Endothelial cell of umbilical vein (primary cell): ENCODE data around the gene PAQR8. TPM values are rescaled to one million over a fixed set of nuclear protein-coding genes. Genes with fewer than 3 reads are reported as not detected.
A peak's percentile ranks its signal among the peaks of the same experiment; 100 is the strongest.

ENCODE experiments used
- Bru-seq: library from RNA; stranded (reverse); fragments of 400-500 nt; gene quantifications from one replicate; lab custom pipeline; 2021; lab: Mats Ljungman, UMichigan
- BruChase-seq, 2 experiments: library from RNA; stranded (reverse); fragments of 400-500 nt; gene quantifications; one replicate each; lab custom pipeline; 2021; lab: Mats Ljungman, UMichigan
- BruUV-seq: library from RNA; stranded (reverse); fragments of 400-500 nt; replicated peaks from 2 replicates; lab custom pipeline; 2021; lab: Mats Ljungman, UMichigan
- CTCF ChIA-PET: fragments of 300-600, 350-600 bp; sonication (Branson Sonifier 250); formaldehyde crosslinking; loops from one replicate; lab custom pipeline; 2021; ENCODE audit warnings: antibody characterized with exemption, inconsistent platforms; lab: Charles Lee
- POLR2A ChIA-PET: fragments of 300-600, 350-600 bp; sonication (Branson Sonifier 250); formaldehyde crosslinking; loops from one replicate; lab custom pipeline; 2021; ENCODE audit warnings: antibody characterized with exemption, inconsistent platforms; lab: Charles Lee
- DNase-seq: peaks from one replicate; pipeline ENCODE4 v3.0.0-alpha.2; 2011; ENCODE audit warnings: low read depth, low spot score
- FAIRE-seq: peaks from 2 replicates; lab custom pipeline; 2011; peaks lifted over from hg19 to GRCh38; lab: Jason Lieb, UNC
- H2AFZ ChIP-seq: 2 replicates; pipeline ENCODE4 v1.6.0; 2012; ENCODE audit warnings: low read depth, low read length, control low read depth, inconsistent platforms
- H3K27ac ChIP-seq: 2 replicates; pipeline ENCODE4 v1.5.1; 2011; ENCODE audit warnings: low read depth, mild to moderate bottlenecking, control low read depth, low read length, moderate library complexity; ENCODE audit not compliant: insufficient read depth
- H3K27me3 ChIP-seq, 2 experiments: 2 replicates each; pipeline versions ENCODE4 v1.6.0 to v1.6.1; 2011; ENCODE audit warnings: low read length in 2 of 2, mixed read lengths in 1 of 2; ENCODE audit not compliant: control insufficient read depth in 2 of 2, insufficient read depth in 2 of 2
- H3K36me3 ChIP-seq, 2 experiments: 2 replicates in 1 of 2; 3 replicates in 1 of 2; pipeline ENCODE4 v1.5.1; 2011; ENCODE audit warnings: low read length in 2 of 2, mild to moderate bottlenecking in 1 of 2, moderate library complexity in 1 of 2; ENCODE audit not compliant: control insufficient read depth in 2 of 2, insufficient read depth in 2 of 2; ENCODE audit errors: extremely low read depth in 1 of 2
- H3K4me1 ChIP-seq: 3 replicates; pipeline ENCODE4 v1.5.1; 2011; ENCODE audit warnings: mild to moderate bottlenecking, low read length; ENCODE audit not compliant: control insufficient read depth, insufficient read depth; ENCODE audit errors: extremely low read depth
- H3K4me2 ChIP-seq: 2 replicates; pipeline ENCODE4 v1.6.1; 2011; ENCODE audit warnings: low read length, control low read depth, mixed read lengths; ENCODE audit not compliant: insufficient read depth
- H3K4me3 ChIP-seq, 3 experiments: fragments of 200-600 bp in 1 of 3; sonication (generic), shearing (Covaris generic) in 1 of 3; replicated peaks in 1 of 3; 2 replicates each; pipeline ENCODE4 v1.5.1; 2011 to 2016; ENCODE audit warnings: control low read depth in 3 of 3, low read length in 3 of 3, mild to moderate bottlenecking in 2 of 3, inconsistent platforms in 1 of 3, low read depth in 1 of 3, moderate library complexity in 1 of 3; ENCODE audit not compliant: insufficient read depth in 1 of 3
- H3K79me2 ChIP-seq: 2 replicates; pipeline ENCODE4 v1.6.0; 2012; ENCODE audit warnings: low read length, inconsistent platforms; ENCODE audit not compliant: control insufficient read depth, insufficient read depth
- H3K9ac ChIP-seq: replicated peaks from 2 replicates; pipeline ENCODE3; 2011; ENCODE audit warnings: low read length, control low read depth; ENCODE audit not compliant: insufficient read depth; ENCODE audit errors: extremely low read depth
- H3K9me1 ChIP-seq: replicated peaks from 3 replicates; pipeline ENCODE4 v1.6.0; 2011; ENCODE audit warnings: mild to moderate bottlenecking, low read length; ENCODE audit not compliant: control insufficient read depth, insufficient read depth; ENCODE audit errors: extremely low read depth
- H3K9me3 ChIP-seq: replicated peaks from 2 replicates; pipeline ENCODE4 v1.5.1; 2012; ENCODE audit warnings: low read length, inconsistent platforms; ENCODE audit not compliant: control insufficient read depth, insufficient read depth
- H4K20me1 ChIP-seq: replicated peaks from 2 replicates; pipeline ENCODE3; 2011; ENCODE audit warnings: mild to moderate bottlenecking, low read length; ENCODE audit not compliant: control insufficient read depth, insufficient read depth; ENCODE audit errors: extremely low read depth
- FOS ChIP-seq: IDR thresholded peaks from 2 replicates; pipeline ENCODE4 v1.6.1; 2011; ENCODE audit warnings: mild to moderate bottlenecking, low read length, moderate library complexity, borderline replicate concordance; ENCODE audit not compliant: insufficient read depth
- GATA2 ChIP-seq: IDR thresholded peaks from 2 replicates; pipeline ENCODE4 v1.7.0; 2011; ENCODE audit warnings: low read depth, mild to moderate bottlenecking, moderate library complexity, mixed read lengths, low read length; ENCODE audit not compliant: insufficient read length, insufficient read depth
- MYC ChIP-seq: IDR thresholded peaks from one replicate; pipeline ENCODE4 v1.6.1; 2011; ENCODE audit warnings: mild to moderate bottlenecking, low read depth, low read length
- POLR2A ChIP-seq: IDR thresholded peaks from 2 replicates; pipeline ENCODE4 v1.6.1; 2012; ENCODE audit warnings: low read depth, mild to moderate bottlenecking, control low read depth, low read length
- POLR2AphosphoS5 ChIP-seq: IDR thresholded peaks from 2 replicates; pipeline ENCODE4 v1.6.1; 2012; ENCODE audit warnings: low read depth, mild to moderate bottlenecking, control low read depth, low read length, moderate library complexity; ENCODE audit not compliant: insufficient read depth
- dilution Hi-C: fragments of 300-500 bp; cut with MboI; formaldehyde crosslinking; loops from one replicate; pipeline ENCODE4 v1.15.0; 2019; ENCODE audit warnings: low sequenced_read_pairs; ENCODE audit not compliant: extremely low pct_ligation_motif_present
- intact Hi-C: fragments of 100-400 bp; cut with micrococcal nuclease; formaldehyde crosslinking; loops from one replicate; pipeline ENCODE4 v1.10.0; 2022
- long read RNA-seq: library from polyadenylated mRNA; stranded (forward); transcript quantifications from one replicate; pipeline ENCODE4 v2.0.0, GENCODE V29; 2021
- polyA minus RNA-seq, 3 experiments: library from RNA; depleted of rRNA, polyadenylated mRNA; stranded (reverse); fragments of >200 nt; gene quantifications; 1 replicate in 1 of 3; 2 replicates in 2 of 3; pipeline ENCODE4 v1.2.3, GENCODE V29; 2011
- polyA plus RNA-seq, 4 experiments: library from polyadenylated mRNA; depleted of rRNA in 3 of 4; stranded (reverse) in 3 of 4; unstranded in 1 of 4; fragments of >200 nt; gene quantifications; 2 replicates each; pipeline versions ENCODE4 v1.2.1 to v1.2.3, GENCODE V29; 2011 to 2012; ENCODE audit warnings: missing spikeins in 1 of 4
- total RNA-seq: library from RNA; stranded (reverse); gene quantifications from 2 replicates; pipeline ENCODE4 v1.2.3, GENCODE V29; 2021
- TF ChIP-seq, protein P1 (sequence below): IDR thresholded peaks from 2 replicates; pipeline ENCODE4 v1.6.1; 2011; ENCODE audit not compliant: insufficient read depth, insufficient read length
- TF ChIP-seq, protein P2 (sequence below), 2 donors: IDR thresholded peaks; 1 replicate in 1 of 2; 2 replicates in 1 of 2; pipeline ENCODE4 v1.5.1; 2011; ENCODE audit warnings: low read length in 2 of 2, mild to moderate bottlenecking in 2 of 2, moderate library complexity in 2 of 2, control low read depth in 1 of 2, inconsistent platforms in 1 of 2, low read depth in 1 of 2; ENCODE audit not compliant: insufficient read depth in 1 of 2; ENCODE audit errors: extremely low read depth in 1 of 2

Gene PAQR8, protein sequence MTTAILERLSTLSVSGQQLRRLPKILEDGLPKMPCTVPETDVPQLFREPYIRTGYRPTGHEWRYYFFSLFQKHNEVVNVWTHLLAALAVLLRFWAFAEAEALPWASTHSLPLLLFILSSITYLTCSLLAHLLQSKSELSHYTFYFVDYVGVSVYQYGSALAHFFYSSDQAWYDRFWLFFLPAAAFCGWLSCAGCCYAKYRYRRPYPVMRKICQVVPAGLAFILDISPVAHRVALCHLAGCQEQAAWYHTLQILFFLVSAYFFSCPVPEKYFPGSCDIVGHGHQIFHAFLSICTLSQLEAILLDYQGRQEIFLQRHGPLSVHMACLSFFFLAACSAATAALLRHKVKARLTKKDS
- total RNA-seq (6.0 TPM in 2 replicates), polyA plus RNA-seq (4.3 TPM in 2 replicates), polyA minus RNA-seq (9.5 and 11.6 TPM in 2 replicates), Bru-seq, nascent RNA (percentile 48 among the genes with signal in this experiment), BruChase-seq, experiment 1, labeled RNA remaining after a 6-hour chase (percentile 56 among the genes with signal in this experiment), BruChase-seq, experiment 2, labeled RNA remaining after a 2-hour chase (percentile 57 among the genes with signal in this experiment)
- 2.6 and 3.1 TPM in 2 replicates for polyA plus RNA-seq (2011; cell fraction: cytosol; rRNA removed)
- polyA plus RNA-seq (2011; cell fraction: nucleus; rRNA removed): 1.3 and 1.5 TPM in 2 replicates
- polyA plus RNA-seq (2012): 3.8 and 5.2 TPM in 2 replicates
- 0.20 TPM for polyA minus RNA-seq (2011; cell fraction: cytosol; rRNA and poly(A)+ RNA removed)
- polyA minus RNA-seq (2011; cell fraction: nucleus; rRNA and poly(A)+ RNA removed): 1.8 and 1.9 TPM in 2 replicates
- long read RNA-seq, full-length matches to known transcripts: 8 of 10 reads
- long read RNA-seq, partial matches to known transcripts: 1 of 10 reads
- long read RNA-seq, other reads (novel, unspliced or antisense): 1 of 10 reads

DNA sequence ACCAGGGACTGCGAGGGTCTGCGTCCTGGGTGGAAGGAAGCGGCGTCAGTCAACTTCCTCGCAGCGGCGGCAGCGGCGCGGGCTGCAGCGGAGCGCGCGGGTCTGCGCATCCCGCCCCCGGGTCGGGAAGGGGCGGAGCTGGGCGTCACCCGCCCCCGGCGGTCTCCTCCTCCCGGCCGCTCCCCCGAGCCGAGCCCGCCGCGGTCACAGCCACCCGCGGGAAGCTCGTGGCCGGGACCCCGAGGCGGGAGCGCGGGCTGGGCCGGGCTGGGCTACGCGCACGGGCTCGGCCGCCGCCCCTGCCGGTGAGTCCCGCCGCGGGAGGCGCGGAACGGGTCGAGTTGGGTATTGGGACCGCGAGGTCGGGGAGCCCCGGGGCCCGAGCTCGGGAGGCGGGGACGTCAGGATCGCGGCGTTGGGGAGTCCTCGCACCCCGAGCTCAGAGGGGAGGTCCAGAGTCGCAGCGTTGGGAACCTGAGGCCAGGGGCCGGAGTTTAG, at the start of gene PAQR8:
TSS of gene PAQR8 (plus strand) at position 207 of the 498 bp plus-strand sequence. CDS start 41,063 bp downstream, outside the sequence.
- Histone ChIP-seq H3K4me3 (peak within 1 kb of the TSS; percentile 78 to 97 (median 88)), H3K9me3 (no peaks in the 10 kb centered on the region), H3K27ac (peak within 1 kb of the TSS; percentile 41), H2AFZ (peak within 1 kb of the TSS; percentile 68), H3K36me3 (no peaks in the 10 kb centered on the region), H3K4me1 (peaks cover 12% of the 10 kb centered on the region), H3K27me3 (no peaks in the 10 kb centered on the region), H3K4me2 (peak within 1 kb of the TSS; percentile 81), H3K9me1 (no peaks in the 10 kb centered on the region), H3K79me2 (peaks cover 5% of the 10 kb centered on the region), H3K9ac (peak within 1 kb of the TSS; percentile 81), H4K20me1 (no peaks in the 10 kb centered on the region)
- TF ChIP-seq, protein P1, sequence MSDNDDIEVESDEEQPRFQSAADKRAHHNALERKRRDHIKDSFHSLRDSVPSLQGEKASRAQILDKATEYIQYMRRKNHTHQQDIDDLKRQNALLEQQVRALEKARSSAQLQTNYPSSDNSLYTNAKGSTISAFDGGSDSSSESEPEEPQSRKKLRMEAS: no peak
- peak; percentile 69 for TF ChIP-seq POLR2AphosphoS5
- TF ChIP-seq FOS: peak; percentile 47
- TF ChIP-seq, protein P2, sequence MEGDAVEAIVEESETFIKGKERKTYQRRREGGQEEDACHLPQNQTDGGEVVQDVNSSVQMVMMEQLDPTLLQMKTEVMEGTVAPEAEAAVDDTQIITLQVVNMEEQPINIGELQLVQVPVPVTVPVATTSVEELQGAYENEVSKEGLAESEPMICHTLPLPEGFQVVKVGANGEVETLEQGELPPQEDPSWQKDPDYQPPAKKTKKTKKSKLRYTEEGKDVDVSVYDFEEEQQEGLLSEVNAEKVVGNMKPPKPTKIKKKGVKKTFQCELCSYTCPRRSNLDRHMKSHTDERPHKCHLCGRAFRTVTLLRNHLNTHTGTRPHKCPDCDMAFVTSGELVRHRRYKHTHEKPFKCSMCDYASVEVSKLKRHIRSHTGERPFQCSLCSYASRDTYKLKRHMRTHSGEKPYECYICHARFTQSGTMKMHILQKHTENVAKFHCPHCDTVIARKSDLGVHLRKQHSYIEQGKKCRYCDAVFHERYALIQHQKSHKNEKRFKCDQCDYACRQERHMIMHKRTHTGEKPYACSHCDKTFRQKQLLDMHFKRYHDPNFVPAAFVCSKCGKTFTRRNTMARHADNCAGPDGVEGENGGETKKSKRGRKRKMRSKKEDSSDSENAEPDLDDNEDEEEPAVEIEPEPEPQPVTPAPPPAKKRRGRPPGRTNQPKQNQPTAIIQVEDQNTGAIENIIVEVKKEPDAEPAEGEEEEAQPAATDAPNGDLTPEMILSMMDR (IDR thresholded peaks at IDR 0.05; ENCODE audit: extremely low read depth in 1 of 2, insufficient read depth in 1 of 2, low read depth in 1 of 2, low read length in 2 of 2): no peak
- no peak for TF ChIP-seq MYC
- TF ChIP-seq GATA2: no peak
- peak; percentile 42 for TF ChIP-seq POLR2A
- ChIA-PET POLR2A (interaction anchor here (0.6 to 1.1 kb wide), 4 partner anchors 9 to 79 kb away, joined by 3 to 9 read pairs (median 4); no protein-coding TSS in a partner anchor), CTCF (interaction anchor here (0.6 to 3.5 kb wide), 10 partner anchors 9 to 98 kb away, joined by 3 to 26 read pairs (median 6); partner anchors contain the start of gene MCM3)
- intact Hi-C loops (loop anchor here (1.0 kb wide), 2 partner anchors 10 to 78 kb away; partner anchors contain the start of gene MCM3), dilution Hi-C loops (no loop called here)
- no TSS peak for BruUV-seq
- DNase-seq: peak; percentile 66
- peak; percentile 93 for FAIRE-seq
